GM21526 (cell line): ENCODE data around the gene SEC14L5.

ENCODE experiments used
- ATAC-seq: cut with Tn5 transposase; IDR thresholded peaks from one replicate; pipeline ENCODE4 v1.9.1; 2021; ENCODE audit warnings: moderate library complexity; ENCODE audit not compliant: unreplicated experiment, low FRiP score

Gene SEC14L5

DNA sequence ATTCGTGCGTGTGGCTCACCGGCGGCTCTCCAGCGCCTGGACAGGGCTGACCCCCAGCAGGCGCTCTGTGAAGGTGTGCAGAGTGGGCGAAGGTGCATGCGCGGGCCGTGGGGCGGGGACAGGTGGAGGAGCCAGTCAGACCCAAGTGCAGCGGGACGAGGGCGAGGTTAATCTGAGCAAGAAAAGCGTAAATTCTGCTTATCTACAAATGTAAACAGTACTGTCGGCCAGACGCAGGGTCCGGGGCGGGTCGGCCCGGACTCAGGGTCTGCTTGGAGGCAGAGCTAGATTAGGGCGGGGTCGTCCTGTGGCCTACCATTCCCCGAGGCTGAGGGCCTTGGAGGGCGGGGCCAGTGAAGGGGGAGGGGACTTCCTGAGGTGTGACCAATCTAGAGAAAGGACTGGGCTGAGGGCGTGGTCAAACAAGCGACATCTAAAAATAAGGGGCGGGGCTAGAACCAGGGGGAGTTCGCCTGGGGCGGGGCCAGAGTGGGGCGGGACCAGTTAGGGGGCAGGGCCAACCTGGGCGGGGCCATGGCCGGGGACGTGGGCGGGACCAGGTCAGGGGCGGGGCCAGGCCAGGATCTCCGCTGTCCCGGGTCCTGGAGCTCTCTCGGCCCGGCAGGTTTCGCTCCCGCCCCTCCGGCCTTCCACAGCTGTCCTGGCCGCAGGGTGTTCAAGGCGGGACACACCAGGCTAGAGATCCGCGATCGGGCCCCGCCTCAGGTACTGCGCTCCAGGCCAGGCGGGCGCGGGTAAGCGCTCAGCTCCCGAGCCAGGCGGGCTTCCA lies at the start of gene SEC14L5:
SEC14L5 (plus strand) TSS at position 611 of the 790 bp plus-strand sequence. CDS start 994 bp downstream, outside the sequence.
- ATAC-seq, result peak; percentile 58

- no peak for ATAC-seq
These were observed 49.2 kb upstream of the SEC14L5 start for GRCh38 chr16:4908854-4909401.

GRCh38 chr16:4909825-4910224 lies 48.3 kb upstream of the SEC14L5 start:
- ATAC-seq, result no peak

GRCh38 chr16:4910828-4911227 lies 47.3 kb upstream of the SEC14L5 start:
- ATAC-seq, result no peak

DNA sequence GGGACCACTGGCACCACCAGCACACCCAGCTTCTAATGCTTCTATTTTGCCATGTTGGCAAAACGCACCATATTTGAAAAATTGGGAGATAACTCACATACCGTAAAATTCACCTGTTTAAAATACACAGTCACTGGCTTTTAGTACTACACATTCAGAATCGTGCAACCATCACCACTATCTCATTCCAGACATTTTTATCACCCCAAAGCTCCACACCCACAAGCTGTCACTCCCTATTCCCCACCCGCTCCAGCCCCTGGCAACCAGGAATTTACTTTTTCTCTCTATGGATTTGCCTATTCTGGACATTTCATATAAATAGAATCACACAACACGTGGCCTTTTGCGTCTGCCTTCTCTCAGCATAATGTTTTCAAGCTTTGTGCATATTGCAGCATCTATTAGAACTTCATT lies 46.2 kb upstream of the SEC14L5 start:
- ATAC-seq, result no peak

GRCh38 chr16:4913130-4913773 lies 44.9 kb upstream of the SEC14L5 start:
- ATAC-seq, result no peak

DNA sequence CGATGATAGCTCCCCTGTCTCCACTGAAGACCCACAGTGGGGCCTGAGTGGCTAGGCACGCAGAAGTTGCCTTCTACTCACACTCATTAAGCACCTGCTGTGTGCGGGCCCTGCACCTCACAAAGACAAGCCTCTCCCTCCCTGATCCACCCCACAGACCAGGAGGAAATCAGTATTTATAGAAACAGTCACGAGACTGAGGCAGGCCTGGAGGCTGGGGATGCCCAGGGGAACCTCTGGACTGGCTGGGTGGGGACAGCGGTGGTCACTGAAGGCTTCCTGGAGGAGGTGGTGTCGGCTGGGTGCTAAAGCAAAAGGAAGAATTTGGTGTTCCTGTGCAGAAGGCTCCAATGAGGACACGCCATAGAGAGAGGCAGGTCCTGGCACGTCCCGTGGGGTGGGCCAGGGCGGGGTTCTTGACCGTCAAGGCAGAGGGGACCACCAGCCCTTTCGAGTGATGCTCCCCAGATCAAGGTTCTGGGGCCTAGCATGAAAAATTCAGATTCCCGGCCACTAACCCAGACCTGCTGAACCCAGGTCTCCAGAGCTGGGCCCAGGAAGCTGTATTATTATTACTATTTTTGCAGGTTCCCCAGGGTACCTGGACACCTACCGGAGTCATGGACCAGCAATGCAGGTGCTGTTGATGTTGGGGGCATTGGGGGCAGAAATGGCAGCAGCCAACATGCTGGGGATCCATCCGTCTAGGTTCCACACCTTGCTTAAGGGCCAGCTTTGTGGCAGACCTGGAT lies 44.2 kb upstream of the SEC14L5 start:
- no peak for ATAC-seq

GRCh38 chr16:4914528-4915225 lies 43.5 kb upstream of the SEC14L5 start:
- no peak for ATAC-seq

- ATAC-seq, result no peak
These were observed 42.8 kb upstream of the SEC14L5 start for GRCh38 chr16:4915226-4915761.

GRCh38 chr16:4917117-4917516 lies 41.0 kb upstream of the SEC14L5 start:
- no peak for ATAC-seq

DNA sequence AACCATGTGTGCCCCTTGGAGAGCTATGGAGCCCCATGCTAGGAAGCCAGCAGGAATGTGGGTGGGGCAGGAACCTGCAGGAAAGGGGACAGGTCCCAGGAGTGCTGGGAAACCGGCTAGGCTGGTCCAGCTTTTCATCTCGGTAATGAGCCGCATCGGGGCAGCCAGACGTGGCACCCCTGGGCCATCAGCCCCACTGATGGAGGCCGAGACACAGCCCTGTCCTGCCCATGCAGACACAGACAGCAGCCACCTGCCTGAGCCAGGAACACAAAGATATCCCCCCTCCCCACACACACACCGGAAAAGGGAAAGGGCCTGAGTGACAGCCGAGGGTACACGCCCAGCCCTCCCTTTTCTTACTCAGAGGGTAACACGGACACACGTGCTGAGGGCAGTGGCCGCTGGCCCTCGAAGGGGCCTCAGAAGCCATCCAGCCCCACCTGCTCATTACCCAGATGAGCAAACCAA lies 39.3 kb upstream of the SEC14L5 start:
- ATAC-seq, result no peak

DNA sequence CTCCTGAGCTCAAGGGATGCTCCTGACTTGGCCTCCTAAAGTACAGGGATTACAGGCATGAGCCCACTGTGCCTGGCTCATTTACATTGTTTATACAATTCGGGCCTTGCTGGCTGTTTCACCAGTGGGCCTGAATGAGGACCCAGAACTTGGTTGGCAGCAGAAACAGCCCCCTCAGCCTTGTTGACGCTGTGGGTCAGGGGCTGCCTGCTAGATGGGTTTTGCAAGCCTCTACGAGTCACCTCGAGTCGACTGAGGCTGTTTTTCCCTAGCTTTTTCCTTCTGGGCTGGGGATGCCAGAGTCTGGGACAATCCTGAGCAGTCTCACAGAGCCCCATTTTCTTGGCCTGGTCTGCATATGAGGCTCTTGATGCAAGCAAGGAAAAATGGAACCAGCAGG lies 37.3 kb upstream of the SEC14L5 start:
- no peak for ATAC-seq

- no peak for ATAC-seq
These were observed 35.3 kb upstream of the SEC14L5 start for GRCh38 chr16:4922721-4923342.

- no peak for ATAC-seq
These were observed 34.3 kb upstream of the SEC14L5 start for GRCh38 chr16:4923853-4924252.

GRCh38 chr16:4924593-4925292 lies 33.4 kb upstream of the SEC14L5 start:
- no peak for ATAC-seq

DNA sequence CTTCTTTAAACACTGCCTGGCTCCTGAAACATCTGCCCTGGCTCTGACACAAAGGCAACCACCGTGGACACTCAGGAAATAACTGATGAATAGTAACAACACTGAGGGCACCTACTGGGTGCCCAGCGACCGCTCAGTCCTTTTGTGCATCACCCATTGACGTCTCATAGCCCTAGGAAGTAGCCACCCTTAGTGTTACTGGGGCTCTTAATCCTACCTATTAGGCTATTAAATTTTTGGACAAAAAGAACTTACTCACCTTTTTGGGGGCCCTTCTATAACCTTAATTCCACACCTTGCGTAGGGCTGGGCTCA lies 32.9 kb upstream of the SEC14L5 start:
- no peak for ATAC-seq

- no peak for ATAC-seq
These were observed 32.3 kb upstream of the SEC14L5 start for GRCh38 chr16:4925791-4926190.

GRCh38 chr16:4926928-4927327 lies 31.2 kb upstream of the SEC14L5 start:
- no peak for ATAC-seq

- ATAC-seq, result no peak
These were observed 30.5 kb upstream of the SEC14L5 start for GRCh38 chr16:4927661-4928060.
